WI38 (cell line): ENCODE measurements around the gene HGS.
"Not testable (repeated sequence)": the region's sequence is repeated elsewhere in the genome, so short reads cannot be mapped to it uniquely, and the experiment has no call there.

Experiments
- H3K4me3 ChIP-seq: 2 replicates; pipeline ENCODE4 v1.5.1; 2011; ENCODE audit warnings: low read depth, mild to moderate bottlenecking, control low read depth, low read length
- TF ChIP-seq, protein P1 (sequence below): IDR thresholded peaks from 2 replicates; pipeline ENCODE4 v1.5.1; 2012; ENCODE audit warnings: low read depth, mild to moderate bottlenecking, control low read depth, low read length

The HGS gene

DNA sequence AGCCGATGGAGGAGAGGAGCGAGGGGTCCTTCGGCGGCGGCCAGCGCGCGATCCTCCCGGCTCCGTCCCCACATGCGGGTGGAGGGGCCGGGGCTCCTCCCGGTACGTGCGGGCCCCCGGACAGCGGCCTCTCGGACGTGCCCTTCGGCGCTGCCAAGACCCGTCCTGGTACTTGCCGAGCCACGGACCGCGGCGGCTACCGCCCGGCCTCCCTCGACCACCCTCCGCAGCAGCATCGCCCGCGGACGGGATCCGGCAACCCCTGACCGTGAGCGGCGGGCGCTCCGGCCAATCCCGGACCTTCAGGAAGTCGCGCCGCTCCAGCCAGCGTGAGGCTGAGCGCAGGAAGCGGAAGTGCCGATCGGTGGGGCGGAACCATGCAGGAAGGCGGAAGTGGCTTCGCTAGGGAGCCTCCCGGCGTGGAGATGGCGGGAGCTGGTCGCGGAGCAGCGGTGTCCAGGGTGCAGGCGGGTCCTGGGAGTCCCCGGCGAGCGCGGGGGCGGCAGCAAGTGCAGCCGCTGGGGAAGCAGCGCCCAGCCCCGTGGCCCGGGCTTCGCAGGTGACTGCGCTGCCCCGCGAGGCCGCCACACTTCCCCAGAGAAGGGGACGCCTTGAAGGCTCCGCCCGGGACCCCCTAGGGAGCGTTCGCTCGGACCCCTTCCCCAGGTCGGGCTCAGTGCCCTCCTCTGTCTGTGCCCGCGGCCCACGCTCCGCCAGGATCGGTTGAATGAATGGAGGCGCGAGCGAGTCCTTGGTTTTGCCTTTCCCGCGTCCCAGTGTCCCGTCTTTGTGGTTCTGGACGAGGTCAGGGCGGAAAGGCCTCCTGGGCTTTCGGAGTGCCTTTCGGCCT, 17.2 kb upstream of the HGS start, which contains the start of the genes CCDC137 and OXLD1:
CCDC137 (plus strand) TSS at position 396 of the 850 bp plus-strand sequence; CDS start at position 426, 30 bp downstream.
OXLD1 (minus strand) TSS at position 264 of the 850 bp plus-strand sequence; CDS start at position 236, 28 bp downstream.
- TF ChIP-seq, protein P1, sequence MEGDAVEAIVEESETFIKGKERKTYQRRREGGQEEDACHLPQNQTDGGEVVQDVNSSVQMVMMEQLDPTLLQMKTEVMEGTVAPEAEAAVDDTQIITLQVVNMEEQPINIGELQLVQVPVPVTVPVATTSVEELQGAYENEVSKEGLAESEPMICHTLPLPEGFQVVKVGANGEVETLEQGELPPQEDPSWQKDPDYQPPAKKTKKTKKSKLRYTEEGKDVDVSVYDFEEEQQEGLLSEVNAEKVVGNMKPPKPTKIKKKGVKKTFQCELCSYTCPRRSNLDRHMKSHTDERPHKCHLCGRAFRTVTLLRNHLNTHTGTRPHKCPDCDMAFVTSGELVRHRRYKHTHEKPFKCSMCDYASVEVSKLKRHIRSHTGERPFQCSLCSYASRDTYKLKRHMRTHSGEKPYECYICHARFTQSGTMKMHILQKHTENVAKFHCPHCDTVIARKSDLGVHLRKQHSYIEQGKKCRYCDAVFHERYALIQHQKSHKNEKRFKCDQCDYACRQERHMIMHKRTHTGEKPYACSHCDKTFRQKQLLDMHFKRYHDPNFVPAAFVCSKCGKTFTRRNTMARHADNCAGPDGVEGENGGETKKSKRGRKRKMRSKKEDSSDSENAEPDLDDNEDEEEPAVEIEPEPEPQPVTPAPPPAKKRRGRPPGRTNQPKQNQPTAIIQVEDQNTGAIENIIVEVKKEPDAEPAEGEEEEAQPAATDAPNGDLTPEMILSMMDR: no peak
- H3K4me3 ChIP-seq: peak within 1 kb of the TSS; percentile 80

DNA sequence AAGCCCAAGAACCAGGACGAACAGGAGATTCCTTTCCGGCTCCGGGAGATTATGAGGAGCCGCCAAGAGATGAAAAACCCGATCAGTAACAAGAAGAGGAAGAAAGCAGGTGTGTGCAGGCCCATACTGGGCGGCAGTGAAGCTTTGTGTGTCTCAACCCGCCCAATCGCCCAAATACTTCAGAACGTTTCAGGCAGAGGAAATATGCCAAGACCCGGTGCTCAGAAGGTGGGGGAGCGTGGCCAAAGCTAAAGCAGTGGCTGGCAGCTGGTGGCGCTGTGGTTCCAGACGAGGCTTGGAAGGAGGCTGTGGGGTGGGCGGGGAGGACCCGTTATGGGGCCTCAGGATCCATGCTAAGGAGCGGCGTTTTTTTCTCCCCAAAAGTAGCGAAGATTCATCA, 16.1 kb upstream of the HGS start:
- H3K4me3 ChIP-seq: no peak overlapping the region
- TF ChIP-seq, protein P1: no peak

DNA sequence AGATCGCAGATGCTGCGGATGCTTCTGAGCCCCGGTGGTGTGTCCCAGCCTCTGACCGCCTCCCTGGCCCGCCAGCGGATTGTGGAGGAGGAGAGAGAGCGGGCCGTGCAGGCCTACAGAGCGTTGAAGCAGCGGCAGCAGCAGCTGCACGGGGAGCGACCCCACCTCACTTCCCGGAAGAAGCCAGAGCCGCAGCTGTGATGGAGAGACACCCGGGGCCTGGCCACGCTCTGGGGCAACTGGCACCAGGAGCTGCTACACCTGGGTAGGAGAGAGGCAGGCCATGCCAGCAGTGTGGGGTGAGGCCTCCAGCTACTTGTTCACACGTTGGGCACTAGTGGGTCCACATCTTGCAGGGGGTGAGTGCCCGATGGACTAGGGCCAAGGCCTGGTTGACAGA, 11.3 kb upstream of the HGS start:
- no peak overlapping the region for H3K4me3 ChIP-seq
- TF ChIP-seq, protein P1: no peak

DNA sequence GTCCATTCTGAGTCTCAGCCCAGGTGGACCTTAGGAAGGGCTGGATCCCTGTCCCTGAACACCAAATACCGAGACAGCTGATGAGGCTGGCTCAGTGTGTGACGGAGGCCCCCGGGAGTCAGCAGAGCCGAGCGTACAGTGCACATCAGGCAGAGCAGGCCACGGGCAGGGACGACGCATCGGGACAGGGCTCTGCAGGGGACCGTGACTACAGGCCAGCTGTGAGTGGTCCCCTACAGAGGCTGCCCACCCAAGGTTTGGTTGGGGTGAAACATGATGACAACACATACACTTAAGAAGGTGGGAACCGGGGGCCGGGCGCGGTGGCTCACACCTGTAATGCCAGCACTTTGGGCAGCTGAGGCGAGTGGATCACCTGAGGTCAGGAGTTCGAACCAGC, 10.9 kb upstream of the HGS start:
- TF ChIP-seq, protein P1: no peak
- H3K4me3 ChIP-seq: no peak overlapping the region

DNA sequence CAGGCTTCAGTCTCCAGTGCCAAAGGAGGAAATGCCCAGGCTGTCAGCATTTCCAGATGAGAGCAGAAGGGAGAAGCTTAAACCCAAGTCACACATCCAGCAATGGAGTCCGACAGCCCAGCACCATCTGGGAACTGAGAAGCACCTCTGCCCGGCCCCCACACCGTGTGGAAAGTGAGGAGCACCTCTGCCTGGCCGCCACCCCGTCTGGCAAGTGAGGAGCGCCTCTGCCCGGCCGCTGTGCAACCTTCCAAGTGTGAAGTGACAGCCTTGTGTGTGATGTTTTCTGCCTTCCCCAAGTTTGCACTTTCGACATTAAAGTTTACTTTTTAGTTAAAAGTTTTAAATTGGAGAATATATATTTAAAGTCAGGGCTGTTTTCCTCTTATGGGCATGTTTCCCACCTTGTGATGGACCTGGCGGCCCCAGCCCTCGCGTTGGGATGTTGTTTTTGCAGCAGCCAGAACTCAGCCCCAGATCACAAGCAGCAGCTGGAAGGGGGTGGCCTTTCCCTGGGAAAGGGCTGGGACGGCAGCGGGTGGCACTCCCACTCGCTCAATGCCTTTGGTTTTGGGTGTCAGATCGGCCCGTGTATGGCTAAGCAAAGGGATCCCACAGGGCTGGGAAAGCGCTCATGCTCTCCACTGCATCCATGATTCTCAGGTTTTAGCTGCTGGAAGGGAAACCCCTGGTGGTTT, 10.1 kb upstream of the HGS start:
- no peak overlapping the region for H3K4me3 ChIP-seq
- TF ChIP-seq, protein P1: no peak

DNA sequence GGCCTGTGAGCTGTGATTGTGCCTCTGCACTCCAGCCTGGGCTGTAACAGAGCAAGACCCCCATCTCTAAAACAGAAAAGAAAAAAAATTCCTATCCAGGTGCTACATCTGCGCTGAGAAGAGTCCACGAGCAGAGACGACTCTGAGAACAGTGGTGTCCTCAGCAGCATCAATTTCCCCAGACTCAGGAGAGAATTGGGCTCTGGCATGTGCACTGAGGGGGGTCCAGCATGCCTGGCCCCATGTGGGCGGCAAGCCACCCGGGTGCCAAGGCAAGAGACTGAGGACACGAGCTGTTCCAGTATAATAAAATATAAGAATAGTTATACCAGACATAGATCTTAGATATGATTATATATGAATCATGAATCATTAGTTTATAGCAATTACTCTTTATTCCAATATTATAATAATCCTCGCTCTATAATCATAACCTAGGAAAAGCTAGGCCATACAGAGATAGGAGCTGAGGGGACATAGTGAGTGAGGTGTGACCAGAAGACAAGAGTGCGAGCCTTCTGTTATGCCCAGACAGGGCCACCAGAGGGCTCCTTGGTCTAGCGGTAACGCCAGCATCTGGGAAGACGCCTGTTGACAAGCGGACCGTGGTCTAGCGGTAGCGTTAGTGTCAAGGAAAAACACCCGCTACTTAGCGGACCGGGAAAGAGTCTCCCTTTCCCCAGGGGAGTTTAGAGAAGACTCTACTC, 8.1 kb upstream of the HGS start:
- TF ChIP-seq, protein P1: peak; percentile 28; the same call in 1 of the 2 replicates
- H3K4me3 ChIP-seq: not testable (repeated sequence)
